ENCODE results near the gene PIGU.

PIGU gene

GRCh38 chr20:34559311-34560140, 117.4 kb downstream of the PIGU start:
- Histone ChIP-seq H3K4me1 (ENCODE audit: control insufficient read depth in 1 of 2, insufficient read depth in 1 of 2, low read depth in 1 of 2, low read length in 1 of 2) (peaks cover 14 to 20% of the 10 kb centered on the region in 2 experiments), H3K9me3 (no peaks in the 10 kb centered on the region), H3K4me3 (ENCODE audit: low read depth in 1 of 2, low read length in 1 of 2) (peak overlapping the region in 1 of 2 experiments; percentile 86), H3K36me3 (peaks cover 11% of the 10 kb centered on the region), H3K27me3 (no peaks in the 10 kb centered on the region), H3K27ac (peak overlapping the region; percentile 92)
- no peak for TF ChIP-seq CTCF (IDR thresholded peaks at IDR 0.05)

GRCh38 chr20:34558320-34559218, 118.3 kb downstream of the PIGU start, which contains the start of gene MAP1LC3A:
TSS of gene MAP1LC3A (plus strand) at chr20:34558718. CDS start at chr20:34558869, 151 bp downstream.
- Histone ChIP-seq H3K27me3 (no peaks in the 10 kb centered on the region), H3K27ac (peak within 1 kb of the TSS; percentile 92), H3K4me3 (ENCODE audit: low read depth in 1 of 2, low read length in 1 of 2) (peak within 1 kb of the TSS; percentile 76 to 86), H3K9me3 (no peaks in the 10 kb centered on the region), H3K36me3 (peaks cover 11% of the 10 kb centered on the region), H3K4me1 (ENCODE audit: control insufficient read depth in 1 of 2, insufficient read depth in 1 of 2, low read depth in 1 of 2, low read length in 1 of 2) (peaks cover 14 to 20% of the 10 kb centered on the region in 2 experiments)
- TF ChIP-seq CTCF (IDR thresholded peaks at IDR 0.05) = peak; percentile 53

GRCh38 chr20:34557936-34558319, 119.0 kb downstream of the PIGU start:
- no peak for TF ChIP-seq CTCF (IDR thresholded peaks at IDR 0.05)
- no peaks in the 10 kb centered on the region for H3K27me3 ChIP-seq
- H3K27ac ChIP-seq = peak overlapping the region; percentile 92
- no peaks in the 10 kb centered on the region for H3K9me3 ChIP-seq
- peaks cover 14 to 20% of the 10 kb centered on the region in 2 experiments for H3K4me1 ChIP-seq (ENCODE audit: control insufficient read depth in 1 of 2, insufficient read depth in 1 of 2, low read depth in 1 of 2, low read length in 1 of 2)
- H3K4me3 ChIP-seq (ENCODE audit: low read depth in 1 of 2, low read length in 1 of 2) = peak overlapping the region; percentile 76 to 86
- peaks cover 11% of the 10 kb centered on the region for H3K36me3 ChIP-seq

- Histone ChIP-seq H3K27ac (no peak overlapping the region), H3K27me3 (no peaks in the 10 kb centered on the region), H3K4me3 (ENCODE audit: low read depth in 1 of 2, low read length in 1 of 2) (no peak overlapping the region), H3K4me1 (ENCODE audit: control insufficient read depth in 1 of 2, insufficient read depth in 1 of 2, low read depth in 1 of 2, low read length in 1 of 2) (peaks cover 8 to 14% of the 10 kb centered on the region in 2 experiments), H3K9me3 (no peaks in the 10 kb centered on the region), H3K36me3 (no peaks in the 10 kb centered on the region)
- TF ChIP-seq CTCF (IDR thresholded peaks at IDR 0.05) = no peak
Observed at GRCh38 chr20:34553366-34553867, 123.5 kb downstream of the PIGU start.

- no peak for TF ChIP-seq CTCF (IDR thresholded peaks at IDR 0.05)
Observed at GRCh38 chr20:34552569-34552968, 124.3 kb downstream of the PIGU start.

More at GRCh38 chr20:34552569-34552968, 124.3 kb downstream of the PIGU start:
- H3K36me3 ChIP-seq = no peaks in the 10 kb centered on the region
- no peaks in the 10 kb centered on the region for H3K9me3 ChIP-seq
- peaks cover 1 to 8% of the 10 kb centered on the region in 2 experiments for H3K4me1 ChIP-seq (ENCODE audit: control insufficient read depth in 1 of 2, insufficient read depth in 1 of 2, low read depth in 1 of 2, low read length in 1 of 2)
- H3K27me3 ChIP-seq = no peaks in the 10 kb centered on the region
- H3K27ac ChIP-seq = no peak overlapping the region
- H3K4me3 ChIP-seq (ENCODE audit: low read depth in 1 of 2, low read length in 1 of 2) = no peak overlapping the region
